HepG2 (cell line): ENCODE measurements around the gene DQX1. TPM values are rescaled to one million over a fixed set of nuclear protein-coding genes. Genes with fewer than 3 reads are reported as not detected.

Experiments used
- CSRNP2 ChIP-seq: sonication (generic); formaldehyde crosslinking; conservative IDR thresholded peaks from 2 replicates; pipeline ENCODE4 v1.8.0; 2022; ENCODE audit warnings: low read depth, missing genetic modification reagents
- DNMT3B ChIP-seq: conservative IDR thresholded peaks from 2 replicates; pipeline ENCODE4 v1.6.1; 2016; ENCODE audit warnings: missing biosample characterization, control low read depth
- FOXK1 ChIP-seq: sonication (generic); formaldehyde crosslinking; IDR thresholded peaks from 2 replicates; pipeline ENCODE4 v1.4.0; 2020; ENCODE audit warnings: low read depth, missing genetic modification reagents, borderline replicate concordance
- HNRNPH1 ChIP-seq: fragments of 200-400 bp; formaldehyde crosslinking; optimal IDR thresholded peaks from 2 replicates; pipeline ENCODE3; 2017; ENCODE audit warnings: mild to moderate bottlenecking, low read depth, low read length
- HNRNPLL ChIP-seq: fragments of 200-400 bp; formaldehyde crosslinking; IDR thresholded peaks from 2 replicates; pipeline ENCODE4 v1.6.1; 2017; ENCODE audit warnings: mild to moderate bottlenecking, low read depth, low read length; ENCODE audit not compliant: poor library complexity, severe bottlenecking
- HOXA3 ChIP-seq: sonication (generic); formaldehyde crosslinking; IDR thresholded peaks from 2 replicates; pipeline ENCODE4 v1.5.0; 2020; ENCODE audit warnings: missing genetic modification reagents
- ISX ChIP-seq: sonication (generic); formaldehyde crosslinking; conservative IDR thresholded peaks from 2 replicates; pipeline ENCODE4 v1.5.0; 2020; ENCODE audit warnings: missing genetic modification reagents
- KLF11 ChIP-seq: IDR thresholded peaks from 2 replicates; pipeline ENCODE4 v1.6.1; 2016; ENCODE audit warnings: missing compliant biosample characterization
- KMT2A ChIP-seq: sonication (generic); formaldehyde crosslinking; IDR thresholded peaks from 2 replicates; pipeline ENCODE4 v1.4.0; 2020; ENCODE audit warnings: missing genetic modification reagents
- PLRG1 ChIP-seq: fragments of 450-650 bp; conservative IDR thresholded peaks from 2 replicates; pipeline ENCODE4 v1.6.1; 2016
- SMAD1 ChIP-seq: sonication (generic); formaldehyde crosslinking; IDR thresholded peaks from 2 replicates; pipeline ENCODE4 v1.4.0; 2020; ENCODE audit warnings: missing genetic modification reagents, low read depth, mild to moderate bottlenecking, borderline replicate concordance
- SMC3 ChIP-seq: IDR thresholded peaks from 2 replicates; pipeline ENCODE4 v1.6.1; 2011; ENCODE audit warnings: low read length, improper control_type of control experiment
- THYN1 ChIP-seq: sonication (generic); formaldehyde crosslinking; IDR thresholded peaks from 2 replicates; pipeline ENCODE4 v1.8.1; 2023; ENCODE audit warnings: low read depth, mild to moderate bottlenecking, moderate library complexity, missing genetic modification reagents, borderline replicate concordance
- TRAFD1 ChIP-seq: sonication (generic); formaldehyde crosslinking; IDR thresholded peaks from 2 replicates; pipeline ENCODE4 v1.5.1; 2020; ENCODE audit warnings: missing genetic modification reagents, mild to moderate bottlenecking, borderline replicate concordance
- YEATS4 ChIP-seq: sonication (generic); formaldehyde crosslinking; IDR thresholded peaks from 2 replicates; pipeline ENCODE4 v1.4.0; 2020; ENCODE audit warnings: missing genetic modification reagents, borderline replicate concordance
- ZBTB3 ChIP-seq: sonication (generic); formaldehyde crosslinking; IDR thresholded peaks from 2 replicates; pipeline ENCODE4 v1.4.0; 2020; ENCODE audit warnings: low read depth, mild to moderate bottlenecking, moderate library complexity, missing genetic modification reagents, borderline replicate concordance
- ZNF263 ChIP-seq: sonication (generic); formaldehyde crosslinking; IDR thresholded peaks from 2 replicates; pipeline ENCODE4 v1.4.0; 2020; ENCODE audit warnings: missing genetic modification reagents
- ZNF343 ChIP-seq: sonication (generic); formaldehyde crosslinking; IDR thresholded peaks from 2 replicates; pipeline ENCODE4 v1.4.0; 2020; ENCODE audit warnings: mild to moderate bottlenecking, missing genetic modification reagents
- ZNF572 ChIP-seq: sonication (generic); formaldehyde crosslinking; IDR thresholded peaks from 2 replicates; pipeline ENCODE4 v1.5.1; 2020; ENCODE audit warnings: mild to moderate bottlenecking, missing genetic modification reagents
- ZNF644 ChIP-seq: IDR thresholded peaks from 2 replicates; pipeline ENCODE4 v1.6.1; 2016; ENCODE audit warnings: low read depth
- ZNF691 ChIP-seq: sonication (generic); formaldehyde crosslinking; IDR thresholded peaks from 2 replicates; pipeline ENCODE4 v1.4.0; 2020; ENCODE audit warnings: missing genetic modification reagents, low read depth, mild to moderate bottlenecking, borderline replicate concordance
- ZNF761 ChIP-seq: sonication (generic); formaldehyde crosslinking; conservative IDR thresholded peaks from 2 replicates; pipeline ENCODE4 v1.4.0; 2020; ENCODE audit warnings: mild to moderate bottlenecking, missing genetic modification reagents
- ZNF781 ChIP-seq: sonication (generic); formaldehyde crosslinking; IDR thresholded peaks from 2 replicates; pipeline ENCODE4 v1.5.1; 2020; ENCODE audit warnings: borderline replicate concordance, mild to moderate bottlenecking, missing genetic modification reagents; ENCODE audit errors: not compliant biosample characterization
- ZNF792 ChIP-seq: IDR thresholded peaks from 2 replicates; pipeline ENCODE4 v1.6.1; 2016
- ZNF891 ChIP-seq: sonication (generic); formaldehyde crosslinking; IDR thresholded peaks from 2 replicates; pipeline ENCODE4 v1.5.0; 2020; ENCODE audit warnings: mild to moderate bottlenecking, missing genetic modification reagents
- polyA plus RNA-seq, 8 experiments: library from polyadenylated mRNA; depleted of rRNA in 3 of 8; stranded (reverse) in 7 of 8; unstranded in 1 of 8; fragments of >200 nt; fragmentation: Illumina TruSeq in 4 of 8; extraction: Trizol in 4 of 8; gene quantifications; 2 replicates each; pipeline versions ENCODE4 v1.2.1 to v1.2.3, GENCODE V29; 2011 to 2016; ENCODE audit warnings: low read depth in 4 of 8, missing spikeins in 1 of 8, mixed read lengths in 1 of 8; ENCODE audit not compliant: insufficient read depth in 1 of 8
- total RNA-seq, 5 experiments: library from RNA; depleted of rRNA; stranded (reverse); fragments of >200 nt; fragmentation: Illumina TruSeq; extraction: Trizol; gene quantifications; 2 replicates each; pipeline ENCODE4 v1.2.3, GENCODE V29; 2016; ENCODE audit warnings: low read depth in 1 of 5
- TF ChIP-seq, protein P1 (sequence below): IDR thresholded peaks from 2 replicates; pipeline ENCODE4 v1.6.1; 2016; ENCODE audit warnings: mild to moderate bottlenecking, missing biosample characterization, missing genetic modification reagents

The DQX1 gene
- total and polyA plus RNA-seq, 2 of the 13 experiments (the other 11 are each of a cell fraction or from before 2014, with no cell fraction given): 27.6 to 89.8 TPM

DNA sequence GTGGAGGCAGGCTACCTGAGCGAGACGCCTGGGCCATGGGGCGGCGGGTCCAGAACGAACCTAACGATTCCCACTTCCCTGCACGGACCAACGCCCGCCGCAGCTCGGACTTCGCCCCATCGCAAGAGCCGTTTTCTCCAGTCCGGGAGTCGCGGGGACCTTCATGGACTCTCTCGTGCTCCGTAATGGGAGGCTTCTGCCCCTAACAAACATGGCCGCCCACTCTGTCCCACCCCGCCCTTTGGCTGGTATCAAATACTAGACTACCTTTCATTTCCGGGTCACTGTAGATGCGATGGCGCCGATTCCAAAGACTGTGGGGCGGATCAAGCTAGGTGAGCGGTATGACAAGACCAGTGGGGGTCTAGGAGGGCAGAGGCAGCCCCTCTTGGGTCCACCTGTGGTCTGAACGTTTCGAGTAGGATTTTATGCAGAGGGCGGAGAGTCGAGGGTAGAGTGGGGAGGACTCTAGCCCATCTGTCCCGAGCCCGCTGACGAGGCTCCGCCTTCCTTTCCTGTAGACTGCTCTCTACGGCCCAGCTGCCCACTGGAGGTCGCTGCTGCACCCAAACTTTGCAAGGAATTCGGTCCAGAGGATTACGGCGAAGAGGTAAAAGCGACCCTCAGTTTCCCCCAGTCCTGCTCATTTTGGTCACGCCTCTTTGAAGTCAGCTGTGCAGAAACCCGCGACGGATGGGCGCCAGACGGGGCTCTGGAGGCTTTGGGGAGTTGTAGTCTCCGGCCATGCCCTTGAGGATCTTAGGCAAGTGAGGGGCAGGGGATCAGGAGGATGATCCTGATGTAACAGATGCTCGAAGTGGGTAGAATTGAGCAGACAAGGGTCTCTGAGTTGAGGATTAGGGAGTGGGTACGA is 43.0 kb downstream of the DQX1 start, which contains the start of the genes CCDC142 and TTC31 (continued):
- TF ChIP-seq, protein P1, sequence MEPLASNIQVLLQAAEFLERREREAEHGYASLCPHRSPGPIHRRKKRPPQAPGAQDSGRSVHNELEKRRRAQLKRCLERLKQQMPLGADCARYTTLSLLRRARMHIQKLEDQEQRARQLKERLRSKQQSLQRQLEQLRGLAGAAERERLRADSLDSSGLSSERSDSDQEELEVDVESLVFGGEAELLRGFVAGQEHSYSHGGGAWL (CRISPR knock-in tag): peak; percentile 89
- TF ChIP-seq SMAD1 (CRISPR knock-in tag): peak; percentile 92; the same call in 1 of the 2 replicates
- no peak; the same call in 1 of the 2 replicates for TF ChIP-seq ZNF792 (CRISPR knock-in tag)
- no peak; the same call in 1 of the 2 replicates for TF ChIP-seq ZNF691
- TF ChIP-seq ISX (CRISPR knock-in tag): no peak
- TF ChIP-seq ZBTB3 (CRISPR knock-in tag): 0 out of 2 replicates have a peak, but pooled peaks have one; percentile 68
- peak; percentile 93 for TF ChIP-seq YEATS4 (CRISPR knock-in tag)
- TF ChIP-seq ZNF644 (CRISPR knock-in tag): no peak
- TF ChIP-seq ZNF343 (CRISPR knock-in tag): no peak; the same call in 1 of the 2 replicates
- TF ChIP-seq KMT2A: peak; percentile 87; the same call in 1 of the 2 replicates
- peak; percentile 71 for TF ChIP-seq HNRNPLL
- TF ChIP-seq SMC3: peak; percentile 89
- no peak for TF ChIP-seq PLRG1
- peak; percentile 25 for TF ChIP-seq KLF11
- peak; percentile 83; the same call in 1 of the 2 replicates for TF ChIP-seq ZNF572 (CRISPR knock-in tag)
- peak; percentile 88; the same call in 1 of the 2 replicates for TF ChIP-seq ZNF761 (CRISPR knock-in tag)
- TF ChIP-seq CSRNP2 (CRISPR knock-in tag): no peak
- TF ChIP-seq THYN1 (CRISPR knock-in tag): no peak
- TF ChIP-seq HNRNPH1: peak; percentile 18
- TF ChIP-seq DNMT3B: no peak
- TF ChIP-seq HOXA3 (CRISPR knock-in tag): peak; percentile 97
- TF ChIP-seq ZNF263 (CRISPR knock-in tag): peak; percentile 95
- TF ChIP-seq TRAFD1: peak; percentile 10; the same call in 1 of the 2 replicates
- TF ChIP-seq ZNF781: peak; percentile 60
- peak; percentile 93; the same call in 1 of the 2 replicates for TF ChIP-seq FOXK1
- peak; percentile 91 for TF ChIP-seq ZNF891 (CRISPR knock-in tag)
